ACHN (cell line): ENCODE data around the gene ARID1B.
A peak's percentile ranks its signal among the peaks of the same experiment; 100 is the strongest.

ENCODE experiments used
- DNase-seq: peaks from one replicate; pipeline ENCODE4 v3.0.0-alpha.2; 2015
- in situ Hi-C: cut with HindIII; loops from 2 replicates; pipeline ENCODE4 v1.10.0; 2017; ENCODE audit warnings: low sequenced_read_pairs, low pct_ligation_motif_present, low pct_unique_long_range_greater_than_20kb

The ARID1B gene

DNA sequence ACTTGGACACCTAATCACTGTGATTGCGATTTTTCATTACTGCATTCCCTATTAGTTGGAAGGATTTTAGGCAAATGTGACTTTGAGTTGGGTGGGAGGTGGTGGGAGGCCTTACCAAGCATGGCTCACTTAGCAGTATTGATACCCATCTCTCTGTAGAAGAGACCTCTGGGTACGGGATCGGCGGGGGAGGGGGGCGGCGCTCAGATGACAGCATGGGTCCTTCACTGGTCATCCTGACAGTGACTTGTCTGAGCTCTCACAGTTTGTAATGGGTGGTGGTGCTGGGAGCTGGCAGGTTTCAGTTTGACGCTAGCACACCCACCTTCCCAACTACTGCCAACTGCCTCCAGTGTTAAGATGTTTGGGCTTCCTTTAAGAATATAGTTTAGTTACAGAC is 231.4 kb downstream of the ARID1B start:
- DNase-seq = no peak
- in situ Hi-C loops = no loop called here

DNA sequence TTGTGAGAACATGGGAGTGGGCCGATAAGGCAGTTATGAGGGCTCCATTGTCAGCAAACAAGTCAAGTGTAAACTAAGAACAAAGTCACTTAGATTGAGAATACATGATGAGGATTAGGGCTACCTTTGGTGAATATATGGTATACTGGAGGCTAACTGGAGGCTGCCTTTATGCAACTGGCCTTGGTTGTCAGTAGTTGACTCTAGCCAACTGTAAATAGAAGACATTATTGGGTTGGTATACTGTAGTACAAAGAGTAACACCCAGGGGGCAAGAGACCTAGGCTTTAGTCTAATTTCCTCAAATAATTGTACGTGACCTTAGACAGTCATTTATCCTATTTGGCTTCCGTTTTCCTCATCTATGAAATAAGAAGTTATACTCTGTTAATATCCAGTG is 235.2 kb downstream of the ARID1B start:
- in situ Hi-C loops = no loop called here
- no peak for DNase-seq

DNA sequence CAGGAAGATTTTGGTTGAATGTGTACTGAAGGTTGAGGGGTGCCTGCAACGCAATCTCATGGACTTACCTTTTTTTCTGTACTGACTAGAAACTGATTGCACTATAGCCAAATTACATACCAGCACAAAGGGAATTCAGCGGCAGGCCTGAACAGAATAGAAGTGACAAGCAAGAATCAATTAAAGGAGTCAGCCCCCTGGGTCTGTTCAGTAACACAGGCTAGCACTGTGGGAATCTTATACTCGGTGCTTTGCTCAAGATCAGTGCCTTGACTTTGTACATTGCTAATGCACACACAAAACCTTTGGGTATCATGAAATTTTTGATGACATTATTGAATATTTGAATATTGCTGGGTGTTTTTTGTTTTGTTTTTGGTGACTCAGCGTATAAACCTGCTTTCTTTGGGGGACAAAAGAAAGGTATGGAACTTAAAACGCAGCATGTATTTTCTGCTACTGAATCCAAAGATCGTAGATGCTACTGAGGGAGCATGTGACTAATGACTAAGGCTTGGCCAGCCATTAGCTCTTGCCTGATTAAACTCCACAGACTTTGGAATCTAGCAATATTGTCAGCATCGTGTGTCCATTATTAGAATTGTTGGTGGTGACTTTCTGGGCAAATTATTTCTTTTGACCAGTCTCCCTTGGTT is 236.6 kb downstream of the ARID1B start:
- in situ Hi-C loops = no loop called here

DNA sequence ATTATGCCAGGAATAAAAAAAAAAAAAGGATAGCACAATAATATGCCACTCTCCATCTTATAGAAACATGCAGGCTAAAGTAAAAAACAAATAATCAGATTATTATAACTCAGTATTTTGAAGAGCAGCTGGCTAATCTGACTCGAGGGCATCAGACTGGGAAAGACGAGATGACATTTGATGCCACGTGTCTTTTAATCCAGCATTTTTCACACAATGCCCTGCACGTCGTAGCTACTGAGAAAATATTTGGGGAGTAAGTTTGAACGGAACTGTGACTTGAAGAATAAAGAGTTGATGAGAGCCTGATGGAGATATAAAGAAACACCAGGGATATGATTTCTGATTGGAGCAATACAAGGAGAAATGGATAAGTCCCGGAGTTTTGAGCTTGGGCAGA is 237.7 kb downstream of the ARID1B start:
- DNase-seq = no peak
- in situ Hi-C loops = no loop called here

More for the DNA sequence above, 236.6 kb downstream of the ARID1B start:
- no peak for DNase-seq

DNA sequence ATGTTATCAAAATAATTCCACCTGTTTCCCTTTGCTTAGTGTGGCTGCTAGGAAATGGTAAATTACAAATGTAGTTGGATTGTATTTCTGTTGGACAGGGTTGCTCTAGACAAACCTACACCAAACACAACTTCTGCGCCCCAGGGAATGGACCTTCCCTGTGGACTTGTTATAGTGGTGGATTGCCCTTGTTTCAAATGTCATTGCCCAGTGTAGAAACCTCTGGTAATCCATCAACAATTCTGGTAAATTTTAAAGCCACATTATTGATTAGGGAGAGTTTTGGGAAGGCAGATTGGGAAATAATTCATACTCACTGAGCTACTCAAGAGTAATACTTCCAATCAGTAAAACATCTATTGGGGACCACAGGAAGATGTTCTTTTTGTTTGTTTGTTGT is 239.8 kb downstream of the ARID1B start:
- DNase-seq = no peak
- in situ Hi-C loops = no loop called here

DNA sequence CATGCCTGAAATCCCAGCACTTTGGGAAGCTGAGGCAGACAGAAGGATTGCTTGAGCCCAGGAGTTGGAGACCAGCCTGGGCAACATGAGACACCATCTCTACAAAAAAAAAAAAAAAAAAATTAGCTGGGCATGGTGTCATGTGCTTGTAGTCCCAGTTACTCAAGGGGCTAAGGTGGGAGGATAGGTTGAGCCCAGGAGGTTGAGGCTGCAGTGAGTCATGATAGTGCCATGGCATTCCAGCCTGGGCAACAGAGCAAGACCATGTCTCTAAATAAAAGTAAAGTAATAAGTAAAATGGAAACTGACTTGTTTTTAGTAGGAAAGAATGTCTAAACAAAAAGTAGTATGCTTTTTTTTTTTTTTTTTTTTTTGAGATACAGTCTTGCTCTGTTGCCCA is 240.7 kb downstream of the ARID1B start:
- peak; percentile 72 for DNase-seq
- in situ Hi-C loops = no loop called here

DNA sequence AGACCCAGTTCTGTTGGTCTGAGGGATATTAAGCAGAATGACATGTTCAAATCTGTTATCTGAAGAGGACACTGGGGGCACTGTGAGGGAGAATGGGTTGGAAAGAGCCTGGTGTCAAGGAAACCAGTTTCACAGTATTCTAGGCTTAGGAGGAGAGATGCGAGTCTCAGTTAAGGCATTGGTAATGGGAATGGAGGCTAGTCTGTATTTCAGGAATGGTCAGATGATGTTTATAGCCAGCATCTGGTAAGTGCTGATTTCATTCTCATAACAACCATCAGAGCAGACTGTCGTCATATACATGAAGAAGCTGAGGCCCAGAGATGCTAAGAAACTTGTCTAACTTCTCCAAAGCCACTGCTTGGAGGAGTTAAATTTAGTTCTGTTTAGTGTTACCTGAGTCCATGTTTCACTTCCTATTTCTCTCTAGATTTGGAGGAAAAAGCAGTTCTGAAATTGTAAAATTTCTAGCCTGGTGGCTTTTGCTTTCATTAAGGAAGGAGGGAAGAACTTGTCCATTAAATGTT is 242.0 kb downstream of the ARID1B start:
- no peak for DNase-seq
- in situ Hi-C loops = no loop called here

DNA sequence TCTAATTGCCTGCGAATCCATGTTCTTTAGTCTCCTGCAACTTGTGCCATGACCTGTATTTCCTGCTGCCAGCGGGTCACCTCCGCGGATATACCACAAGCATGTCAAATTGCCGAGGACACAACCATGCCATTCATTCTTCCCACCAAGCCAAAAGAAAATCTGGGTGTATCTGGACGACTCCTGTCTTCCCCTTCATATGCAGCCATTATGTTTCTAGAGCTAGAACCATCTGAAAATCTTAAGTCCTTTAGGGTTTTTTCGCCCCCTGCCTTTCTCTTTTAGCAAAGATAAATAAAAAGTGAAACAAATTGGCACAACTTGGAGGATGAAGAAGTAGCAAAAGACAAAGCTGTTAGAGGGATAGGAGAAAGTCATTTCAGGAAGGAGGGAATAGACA is 242.6 kb downstream of the ARID1B start:
- no peak for DNase-seq
- in situ Hi-C loops = no loop called here

DNA sequence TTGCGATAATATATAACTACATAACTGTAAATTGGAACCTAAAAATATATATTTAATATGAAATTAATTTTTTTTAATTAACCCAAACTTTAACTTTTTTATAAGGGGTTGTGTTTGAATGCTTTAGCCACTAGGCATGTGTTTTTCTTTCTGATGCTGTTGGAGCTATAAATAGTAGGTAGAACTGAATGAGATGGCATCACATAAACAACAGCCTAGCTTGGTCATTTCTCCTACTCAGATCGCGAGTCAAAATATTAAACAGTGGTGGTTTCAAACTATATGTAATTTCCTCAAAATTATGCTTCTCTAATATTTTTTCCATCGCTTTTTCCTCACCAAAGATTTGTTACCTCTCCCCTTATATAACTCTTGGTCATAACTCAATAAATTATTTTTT is 243.2 kb downstream of the ARID1B start:
- in situ Hi-C loops = no loop called here
- DNase-seq = no peak

DNA sequence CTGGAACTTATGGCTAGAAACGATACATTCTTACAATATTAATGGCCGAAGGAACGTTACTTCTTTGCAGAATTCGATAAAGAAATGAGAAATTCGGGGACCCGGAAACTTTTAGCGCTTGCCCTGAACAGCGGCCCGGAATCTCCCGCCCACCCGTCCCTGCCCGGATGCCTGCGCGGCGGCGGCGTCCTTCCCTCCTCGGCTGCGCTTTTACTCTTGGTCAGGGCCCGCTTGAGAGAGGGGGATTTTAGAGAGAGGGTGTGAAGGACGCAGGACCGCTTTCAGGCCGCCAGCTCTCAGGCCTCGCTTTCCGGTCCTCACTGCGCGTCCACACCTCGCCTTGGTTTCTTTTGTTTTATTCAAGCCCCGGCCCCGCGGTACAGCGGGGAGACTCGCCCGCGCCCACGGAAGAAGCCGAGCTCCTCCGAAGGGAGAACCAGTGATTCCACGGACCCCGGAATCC is 243.7 kb downstream of the ARID1B start:
- peak; percentile 51 for DNase-seq

DNA sequence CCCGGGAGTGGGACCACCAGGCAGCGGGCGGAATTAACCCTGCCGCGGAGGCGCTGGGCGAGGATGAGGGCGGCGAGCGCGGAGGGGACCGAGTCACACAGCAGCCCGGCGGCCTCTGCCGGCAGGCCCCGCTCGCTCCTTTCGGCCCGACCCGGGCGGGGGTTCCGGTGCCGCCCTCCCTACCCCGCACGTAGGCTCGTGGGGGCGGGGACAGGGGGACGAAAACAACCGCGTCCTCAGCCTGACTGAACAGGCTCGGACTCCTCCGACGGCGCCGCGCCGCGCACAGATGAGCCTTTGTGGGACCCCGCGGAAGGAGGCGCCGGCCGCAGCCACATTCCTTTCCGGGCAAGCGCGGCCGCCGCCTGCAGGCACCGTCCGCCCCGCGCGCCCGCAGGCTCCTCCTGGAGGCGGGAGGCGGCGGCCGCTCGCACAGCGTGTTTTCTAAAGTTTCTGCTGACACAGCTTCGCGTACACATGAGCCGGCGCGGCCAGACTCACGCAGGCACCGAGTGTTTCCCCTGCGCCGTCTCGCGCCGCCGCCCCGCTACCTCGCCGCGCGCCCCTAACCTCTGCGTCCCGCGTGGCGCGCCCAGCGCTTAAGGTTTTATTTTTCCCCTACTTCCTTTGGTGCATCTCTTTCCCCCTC is 244.3 kb downstream of the ARID1B start:
- DNase-seq = peak; percentile 76
- in situ Hi-C loops = no loop called here

More for the DNA sequence above, 243.7 kb downstream of the ARID1B start:
- in situ Hi-C loops = no loop called here

DNA sequence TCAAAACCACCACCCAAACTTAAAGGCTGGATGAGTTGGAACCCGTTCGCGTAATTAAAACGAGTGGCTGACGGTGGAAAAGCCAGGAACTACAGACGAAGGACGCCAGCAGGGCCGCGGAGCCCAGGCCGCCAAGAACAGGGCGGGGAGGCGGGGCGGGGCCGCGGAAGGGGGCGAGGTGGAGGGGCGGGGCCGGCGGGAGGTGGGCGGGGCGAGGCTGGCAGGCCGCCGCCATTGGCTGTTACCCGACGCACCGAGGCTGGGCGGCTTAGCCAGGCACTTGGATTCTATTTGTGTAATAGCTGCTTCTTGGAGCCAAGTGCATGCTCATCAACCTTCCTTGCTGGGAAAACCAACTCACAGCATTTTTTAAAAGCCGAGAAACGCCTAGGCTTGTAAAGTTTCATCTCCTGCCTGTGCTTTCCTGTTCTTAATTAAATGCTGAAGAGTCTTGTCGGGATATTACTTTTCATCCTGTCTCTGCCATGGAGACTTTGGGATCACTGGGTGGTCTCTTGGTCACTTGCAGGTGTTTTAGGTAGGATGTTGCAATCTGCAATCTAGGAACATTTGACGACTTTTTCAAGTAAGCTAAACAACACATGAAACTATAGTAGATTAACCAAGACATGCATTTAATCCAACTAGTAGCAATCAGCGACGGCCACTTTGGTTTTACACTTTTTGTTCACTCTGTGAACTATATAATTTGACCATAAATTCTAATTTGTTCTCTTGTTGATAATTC is 245.0 kb downstream of the ARID1B start:
- DNase-seq = peak; percentile 82
- in situ Hi-C loops = no loop called here

DNA sequence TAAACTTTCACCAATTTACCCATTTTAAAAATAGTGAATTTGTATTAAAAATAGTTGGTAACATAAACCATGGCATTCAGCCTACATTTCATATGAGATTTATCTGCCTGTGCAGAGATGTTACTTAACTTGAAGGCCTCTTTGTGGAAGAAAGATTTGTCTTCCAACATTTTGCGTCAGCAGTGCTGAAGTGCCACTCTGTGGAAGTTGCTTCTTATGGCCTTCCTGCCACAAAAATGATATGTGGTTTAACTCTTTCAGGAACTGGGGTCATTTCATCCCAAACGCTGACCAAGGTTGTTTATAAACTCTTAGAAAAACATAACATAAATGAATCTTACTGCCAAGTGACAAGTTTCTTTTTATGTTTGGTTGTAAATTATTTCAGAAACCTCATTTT is 246.8 kb downstream of the ARID1B start:
- in situ Hi-C loops = no loop called here
- no peak for DNase-seq

DNA sequence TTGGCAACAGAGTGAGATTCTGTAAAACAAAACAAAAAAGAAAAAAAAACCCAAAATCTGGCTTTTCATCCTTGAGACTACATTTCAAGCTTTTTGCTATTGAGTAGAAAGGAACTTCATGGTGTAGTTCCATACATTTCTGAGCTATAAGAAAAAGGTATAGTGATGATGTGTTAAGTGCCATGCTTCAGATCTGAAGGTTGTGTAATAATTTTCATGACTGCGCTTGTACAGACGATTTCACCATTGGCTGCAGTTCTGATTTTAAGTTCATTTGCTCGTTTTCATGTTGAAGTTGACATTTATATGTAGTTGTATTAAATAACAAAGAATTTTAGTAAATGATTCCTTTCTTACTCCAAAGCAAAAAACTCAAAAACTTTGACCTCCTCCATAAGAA is 247.6 kb downstream of the ARID1B start:
- DNase-seq = no peak
- in situ Hi-C loops = no loop called here

DNA sequence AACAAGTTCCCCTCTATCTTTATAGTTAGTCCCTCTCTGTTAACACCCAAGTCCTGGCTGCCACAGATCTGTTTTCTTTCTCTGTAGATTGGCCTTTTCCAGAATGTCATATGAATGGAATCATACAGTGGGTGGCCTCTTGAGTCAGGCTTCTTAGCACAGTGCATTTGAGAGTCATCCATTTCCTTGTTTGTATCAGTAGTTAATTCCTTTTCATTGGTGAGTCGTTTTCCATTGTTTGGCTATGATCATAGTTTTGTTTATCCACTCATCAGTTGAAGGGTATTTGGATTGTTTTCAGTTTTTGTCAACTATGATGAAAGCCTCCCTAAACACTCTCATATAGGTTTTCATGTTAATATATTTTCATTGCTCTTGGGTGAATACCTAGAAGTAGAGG is 248.3 kb downstream of the ARID1B start:
- no peak for DNase-seq
- in situ Hi-C loops = no loop called here

DNA sequence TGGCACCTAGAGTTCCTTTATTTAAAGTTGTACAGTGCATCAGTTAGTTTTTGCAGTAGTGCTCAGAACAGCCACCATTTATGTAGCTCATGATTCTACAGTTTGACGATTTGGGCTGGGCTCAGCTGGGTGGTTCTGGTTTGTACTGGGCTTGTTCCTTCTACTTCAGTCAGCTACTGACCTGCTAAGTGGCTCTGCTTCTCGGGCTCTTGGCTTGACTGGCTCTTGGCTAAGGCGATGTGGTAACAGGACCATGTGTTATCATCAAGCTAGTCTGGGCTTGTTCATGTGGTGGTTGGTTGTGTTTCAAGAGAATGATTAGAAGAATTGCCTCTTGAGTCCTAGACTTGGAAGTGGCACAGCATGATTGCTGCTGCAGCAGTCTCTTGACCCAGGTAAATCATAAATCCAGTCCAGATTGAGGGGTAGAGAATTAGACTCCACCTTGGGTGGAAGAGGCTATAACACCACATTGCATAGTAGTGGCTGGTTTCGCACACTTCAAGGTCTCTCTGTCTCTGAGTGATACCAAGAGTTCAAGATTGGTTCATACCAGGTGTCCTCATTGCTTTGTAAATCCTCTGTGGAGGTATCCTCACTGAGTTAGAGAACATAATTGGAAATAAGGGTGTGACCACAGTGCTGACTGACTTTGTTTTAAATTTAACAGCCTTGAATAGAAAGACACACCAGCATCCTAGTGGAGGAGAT is 253.0 kb downstream of the ARID1B start:
- DNase-seq = no peak
- in situ Hi-C loops = no loop called here

DNA sequence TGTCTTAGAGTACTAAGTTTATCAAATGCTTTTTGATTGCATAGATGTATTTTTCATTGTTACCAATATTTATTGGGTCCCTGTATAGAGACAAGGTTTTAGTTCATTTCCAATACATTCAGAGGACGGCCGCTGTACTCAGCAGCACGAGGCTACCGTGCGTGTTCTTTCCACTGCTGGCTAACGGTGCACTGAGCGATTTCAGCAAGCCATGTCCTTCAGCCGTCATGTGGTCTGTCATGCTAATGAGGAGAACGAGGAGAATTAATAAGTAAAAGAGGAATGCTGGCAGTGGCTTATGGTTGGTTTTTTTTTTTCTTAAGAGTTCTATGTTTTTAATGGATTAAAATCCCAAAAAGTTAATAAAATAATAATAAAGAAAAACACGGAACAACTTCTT is 253.6 kb downstream of the ARID1B start:
- in situ Hi-C loops = no loop called here
- peak; percentile 54 for DNase-seq

DNA sequence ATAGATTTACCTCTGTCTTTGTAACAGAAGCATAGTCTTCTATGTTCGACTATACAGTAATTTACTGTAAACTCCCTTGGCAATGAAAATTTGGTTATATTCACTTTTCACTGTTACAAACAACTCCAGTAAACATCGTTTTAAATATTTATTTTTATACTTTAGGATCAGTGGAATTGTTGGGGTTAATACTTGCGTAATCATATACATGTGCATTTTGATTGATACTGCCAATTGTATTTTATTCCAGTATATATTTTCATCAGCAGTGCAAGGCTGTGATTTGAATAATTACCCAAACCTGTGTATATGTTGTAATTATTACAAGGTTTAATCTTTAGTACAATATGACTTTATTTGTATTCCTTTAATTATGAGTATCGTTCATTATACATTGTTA is 255.7 kb downstream of the ARID1B start:
- in situ Hi-C loops = no loop called here
- DNase-seq = no peak
